DMS153 (cell line): Measurements from ENCODE around the gene ASIP.
"Not testable (repeated sequence)": the region's sequence is repeated elsewhere in the genome, so short reads cannot be mapped to it uniquely, and the experiment has no call there.

Experiments used
- DNase-seq: peaks from one replicate; lab custom pipeline; 2025; lab: John Stamatoyannopoulos, UW

The ASIP gene

DNA sequence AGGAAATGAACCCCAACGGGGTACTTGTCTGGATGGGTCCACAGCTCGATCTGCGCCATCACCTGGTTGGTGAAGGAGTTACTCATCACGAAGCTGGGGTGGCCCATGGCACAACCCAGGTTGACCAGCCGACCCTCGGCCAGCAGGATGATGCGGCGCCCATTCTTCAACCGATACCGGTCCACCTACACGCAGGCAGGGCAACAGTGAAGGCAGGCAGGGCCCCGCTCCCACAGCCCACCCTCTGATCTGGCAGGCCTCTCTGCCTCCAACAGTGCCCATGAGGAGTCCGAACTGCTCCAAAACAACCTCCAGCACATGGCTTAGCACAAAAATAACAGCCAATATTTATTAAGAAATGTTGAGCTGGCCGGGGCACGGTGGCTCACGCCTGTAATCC lies 44.2 kb downstream of the ASIP start:
- no peak for DNase-seq

DNA sequence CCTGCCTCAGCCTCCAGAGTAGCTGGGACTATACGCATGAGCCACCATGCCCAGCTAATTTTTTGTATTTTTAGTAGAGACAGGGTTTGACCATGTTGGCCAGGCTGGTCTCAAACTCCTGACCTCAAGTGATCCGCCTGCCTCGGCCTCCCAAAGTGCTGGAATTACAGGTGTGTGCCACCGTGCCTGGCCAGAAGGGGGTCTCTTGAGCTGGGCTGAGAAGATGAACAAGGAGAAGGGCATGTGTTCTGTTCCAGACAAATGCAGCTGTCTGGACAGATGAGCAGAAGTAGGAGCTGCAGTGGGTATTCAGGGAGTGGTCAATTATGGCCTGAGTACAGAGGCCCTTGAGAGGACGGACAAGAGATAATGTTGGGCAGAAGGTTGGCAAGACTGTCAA lies 46.3 kb downstream of the ASIP start:
- not testable (repeated sequence) for DNase-seq

DNA sequence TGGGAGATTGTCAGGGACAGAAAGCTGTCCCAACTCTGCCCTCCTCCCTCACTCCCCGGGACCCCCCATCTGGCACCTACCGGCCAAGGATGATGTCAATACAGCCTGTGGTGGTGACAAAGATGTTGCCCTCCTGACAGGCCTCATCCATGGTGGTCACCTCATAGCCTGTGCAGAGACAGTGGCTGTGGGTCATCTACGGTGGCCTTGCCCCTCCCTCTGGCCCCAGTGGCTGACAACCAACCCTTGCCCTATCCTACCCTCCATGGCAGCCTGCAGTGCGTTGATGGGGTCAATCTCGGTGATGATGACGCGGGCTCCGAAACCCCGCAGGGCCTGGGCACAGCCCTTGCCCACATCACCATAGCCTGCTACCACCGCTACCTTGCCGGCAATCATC lies 49.2 kb downstream of the ASIP start:
- DNase-seq, result no peak

DNA sequence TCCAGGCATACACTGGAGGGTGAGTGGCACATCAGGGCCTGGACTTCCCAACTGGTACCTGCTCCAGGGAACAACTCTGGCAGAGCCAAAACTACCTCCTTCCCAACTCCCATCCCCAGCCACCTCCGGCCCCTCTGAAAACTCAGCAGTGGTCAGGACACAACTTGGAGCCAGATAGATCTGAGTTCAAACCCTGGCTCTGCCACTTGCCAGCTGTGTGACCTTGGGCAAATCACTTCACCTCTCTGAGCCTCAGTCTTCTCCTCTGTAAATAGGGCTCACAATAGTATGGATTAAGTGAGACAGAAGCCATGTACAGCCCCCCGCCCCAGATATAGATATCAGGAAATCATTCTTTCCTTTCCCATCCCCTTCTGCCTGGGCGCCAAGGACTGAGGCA lies 51.3 kb downstream of the ASIP start:
- no peak for DNase-seq

DNA sequence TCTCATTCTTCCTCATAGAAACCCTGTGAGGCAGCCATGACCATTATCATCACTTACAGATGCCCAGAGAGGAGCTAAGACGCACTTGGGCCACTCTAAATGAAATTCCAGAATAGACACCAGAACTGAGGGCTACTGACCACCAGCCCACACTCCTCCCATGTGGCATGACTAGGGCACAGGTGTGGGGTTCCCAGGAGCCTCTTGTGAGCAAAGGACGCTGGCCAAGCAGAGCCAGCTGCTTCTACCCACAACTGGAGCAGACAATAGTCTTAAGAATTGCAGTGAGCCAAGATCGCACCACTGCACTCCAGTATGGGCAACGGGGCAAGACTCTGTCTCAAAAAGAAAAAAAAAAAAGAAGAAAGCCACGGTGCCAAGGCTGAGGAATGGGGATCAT lies 51.9 kb downstream of the ASIP start:
- no peak for DNase-seq

DNA sequence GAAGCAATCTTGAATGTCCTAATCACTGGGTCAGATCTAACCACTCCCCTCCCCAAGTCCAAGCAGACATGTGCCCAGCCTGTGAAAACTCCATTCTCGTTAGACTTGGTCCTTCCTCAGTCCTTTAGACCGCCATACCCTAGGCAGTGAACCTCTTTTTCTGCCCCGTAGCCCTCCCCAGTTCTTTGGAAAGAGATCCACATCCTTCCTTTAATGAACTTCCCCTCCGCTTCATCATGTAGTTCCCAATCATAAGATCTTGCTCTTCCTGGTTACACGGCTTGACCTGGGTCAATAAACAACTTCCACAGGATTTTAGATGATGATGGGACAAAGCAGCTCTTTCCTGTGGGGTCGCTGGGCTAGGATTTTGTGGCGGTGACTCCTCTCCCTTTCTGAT lies 52.4 kb downstream of the ASIP start:
- no peak for DNase-seq

DNA sequence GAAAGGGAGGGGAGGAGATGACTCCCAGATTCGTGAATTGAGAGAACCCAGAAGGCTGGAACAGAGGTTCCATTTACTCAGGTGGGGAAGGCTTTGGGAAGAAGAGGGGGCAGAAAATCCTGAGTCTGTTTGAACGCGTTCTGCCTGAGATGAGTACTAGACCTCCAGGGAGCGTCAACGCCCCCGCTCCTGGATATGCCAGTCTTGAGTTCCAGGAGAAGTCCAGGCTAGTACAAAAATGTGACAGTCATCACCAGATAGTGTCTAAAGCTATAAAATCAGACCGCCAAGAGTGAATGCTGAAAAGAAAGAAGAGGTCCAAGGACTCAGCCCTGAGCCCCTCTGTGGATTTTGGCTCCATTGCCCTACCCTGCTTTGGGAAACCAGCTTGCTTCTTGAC lies 53.3 kb downstream of the ASIP start:
- DNase-seq, result no peak

DNA sequence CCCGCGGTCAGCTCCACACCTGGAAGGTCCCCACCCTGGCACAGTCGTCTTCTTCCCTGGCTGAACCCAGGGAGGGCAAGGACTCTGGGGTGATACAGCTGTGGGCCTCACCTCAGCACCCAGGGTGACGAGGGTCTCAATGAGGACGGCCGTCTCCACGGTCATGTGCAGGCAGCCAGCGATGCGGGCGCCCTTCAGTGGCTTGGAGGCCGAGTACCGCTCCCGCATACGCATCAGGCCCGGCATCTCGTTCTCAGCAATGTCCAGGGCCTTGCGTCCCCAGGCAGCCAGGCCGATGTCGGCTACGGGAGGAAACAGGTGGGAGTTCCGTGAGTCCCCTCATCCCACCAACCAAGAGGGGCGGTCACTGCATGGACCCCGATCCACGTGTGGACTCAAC lies 54.1 kb downstream of the ASIP start:
- DNase-seq, result no peak

DNA sequence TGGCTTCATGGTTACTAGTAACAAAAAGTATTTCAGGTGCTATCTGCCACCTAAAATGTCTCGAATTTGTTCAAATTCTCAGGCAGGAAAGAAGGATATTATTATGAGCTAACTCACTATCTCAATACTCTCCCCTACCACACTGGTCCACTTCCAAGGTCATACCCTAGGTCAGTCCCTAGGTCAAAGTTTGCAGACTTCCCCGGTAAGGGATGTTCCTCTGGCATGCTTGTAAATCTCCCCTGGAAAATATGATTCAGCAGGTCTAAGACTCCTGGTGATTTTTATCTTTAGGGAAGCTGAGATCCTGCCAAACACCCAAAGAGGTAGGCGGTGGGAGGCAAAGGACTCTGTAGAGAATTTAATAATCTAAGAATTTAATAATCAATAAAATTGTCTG lies 55.2 kb downstream of the ASIP start:
- DNase-seq, result no peak

DNA sequence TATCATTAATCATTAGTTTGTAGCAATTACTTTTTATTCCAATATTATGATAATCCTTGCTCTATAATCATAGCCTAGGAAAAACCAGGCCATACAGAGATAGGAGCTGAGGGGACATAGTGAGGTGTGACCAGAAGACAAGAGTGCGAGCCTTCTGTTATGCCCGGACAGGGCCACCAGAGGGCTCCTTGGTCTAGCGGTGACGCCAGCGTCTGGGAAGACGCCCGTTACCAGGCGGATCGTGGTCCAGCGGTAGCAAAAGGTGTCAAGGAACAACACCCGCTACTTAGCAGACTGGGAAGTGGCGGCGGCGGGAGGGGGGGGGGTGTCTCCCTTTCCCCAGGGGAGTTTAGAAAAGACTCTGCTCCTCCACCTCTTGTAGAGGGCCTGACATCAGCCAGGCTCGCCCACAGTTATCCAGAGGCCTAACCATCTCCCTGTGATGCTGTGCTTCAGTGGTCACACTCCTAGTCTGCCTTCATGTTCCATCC lies 57.1 kb downstream of the ASIP start:
- DNase-seq, result not testable (repeated sequence)

DNA sequence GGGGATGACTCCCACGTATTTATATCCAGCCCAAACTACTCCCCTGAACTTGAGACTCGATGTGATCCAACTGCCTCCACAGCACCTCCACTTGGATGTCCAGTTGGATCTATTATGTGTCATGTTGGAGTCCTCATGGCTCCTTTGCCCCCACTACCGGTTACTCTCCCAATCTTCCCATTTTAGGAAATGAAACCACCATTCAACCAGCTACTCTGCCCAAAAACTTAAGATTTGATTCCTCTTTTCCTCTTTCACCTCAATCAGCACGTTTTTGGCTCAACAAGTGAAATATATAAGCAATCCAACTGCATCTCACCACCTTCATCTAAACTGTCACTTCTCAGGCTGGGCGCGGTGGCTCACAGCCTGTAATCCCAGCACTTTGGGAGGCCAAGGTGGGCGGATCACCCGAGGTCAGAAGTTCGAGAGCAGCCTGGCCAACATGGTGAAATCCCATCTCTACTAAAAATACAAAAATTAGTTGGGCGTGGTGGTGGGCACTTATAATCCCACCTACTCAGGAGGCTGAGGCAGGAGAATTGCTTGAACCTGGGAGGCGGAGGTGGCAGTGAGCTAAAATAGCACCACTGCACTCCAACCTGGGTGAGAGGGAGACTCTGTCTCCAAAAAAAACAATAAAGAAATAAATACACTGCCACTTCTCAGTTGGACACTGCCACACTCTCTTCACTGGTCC lies 58.5 kb downstream of the ASIP start:
- DNase-seq, result no peak

DNA sequence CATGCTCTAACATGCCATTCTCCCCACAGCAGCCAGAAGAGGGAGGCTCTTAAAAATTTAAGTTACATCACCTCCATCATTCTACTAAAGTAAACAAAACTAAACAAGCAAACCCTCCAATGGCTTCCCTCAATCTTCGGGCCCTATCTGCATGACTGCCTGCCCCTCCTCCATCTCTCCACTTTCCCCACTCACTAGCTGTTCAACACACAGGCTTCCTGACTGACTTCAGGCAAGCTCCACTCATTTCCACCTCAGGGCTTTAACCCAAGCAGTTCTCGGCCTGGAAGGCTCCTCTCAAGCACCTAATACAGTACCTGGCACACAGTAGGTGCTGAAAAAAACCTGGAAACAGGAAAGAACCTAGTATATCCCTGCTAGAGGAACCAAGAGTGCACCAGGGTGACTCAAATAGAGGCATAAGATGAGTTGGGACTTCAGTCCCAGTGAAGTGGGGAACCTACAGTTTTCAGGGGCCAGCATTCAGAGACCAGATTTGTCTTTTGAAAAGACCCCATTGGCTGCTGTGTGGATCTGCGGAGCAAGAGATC lies 59.1 kb downstream of the ASIP start:
- peak; percentile 25 for DNase-seq

DNA sequence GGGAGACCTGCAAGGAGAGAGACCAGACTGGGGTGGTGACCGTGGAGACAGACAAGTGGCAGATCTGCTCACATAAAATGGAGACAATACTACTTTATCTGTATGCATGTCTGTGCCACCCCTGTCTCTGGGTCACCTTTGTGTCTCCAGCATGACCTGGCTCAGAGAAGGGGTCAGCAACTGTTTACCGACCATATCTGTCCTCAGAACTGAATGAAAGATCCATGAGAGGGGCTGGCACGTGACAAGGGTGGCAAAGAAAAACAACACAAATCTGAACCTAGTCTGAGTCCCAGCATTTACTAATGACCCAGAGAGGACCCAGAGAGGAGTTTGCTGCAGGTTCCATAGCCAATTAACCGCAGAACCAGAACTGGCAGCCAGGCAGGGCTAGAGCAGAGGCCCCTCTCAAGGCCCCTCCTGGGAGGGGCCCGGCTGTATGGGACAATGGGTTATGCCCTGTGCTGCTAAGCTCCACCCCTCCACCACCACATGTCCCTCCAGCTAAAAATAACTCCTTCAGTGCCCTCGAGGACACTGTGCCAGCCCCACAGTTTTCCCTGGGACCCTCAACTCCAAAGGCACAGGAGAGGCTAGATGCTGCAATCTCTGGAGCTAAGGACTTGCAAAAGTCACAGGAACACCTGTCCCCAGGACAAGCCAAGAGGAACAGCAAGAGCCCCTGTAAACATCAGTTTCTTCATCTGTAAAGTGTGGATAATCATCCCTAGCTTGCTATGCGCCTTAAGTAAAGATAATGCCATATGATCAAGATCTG lies 59.8 kb downstream of the ASIP start:
- no peak for DNase-seq

DNA sequence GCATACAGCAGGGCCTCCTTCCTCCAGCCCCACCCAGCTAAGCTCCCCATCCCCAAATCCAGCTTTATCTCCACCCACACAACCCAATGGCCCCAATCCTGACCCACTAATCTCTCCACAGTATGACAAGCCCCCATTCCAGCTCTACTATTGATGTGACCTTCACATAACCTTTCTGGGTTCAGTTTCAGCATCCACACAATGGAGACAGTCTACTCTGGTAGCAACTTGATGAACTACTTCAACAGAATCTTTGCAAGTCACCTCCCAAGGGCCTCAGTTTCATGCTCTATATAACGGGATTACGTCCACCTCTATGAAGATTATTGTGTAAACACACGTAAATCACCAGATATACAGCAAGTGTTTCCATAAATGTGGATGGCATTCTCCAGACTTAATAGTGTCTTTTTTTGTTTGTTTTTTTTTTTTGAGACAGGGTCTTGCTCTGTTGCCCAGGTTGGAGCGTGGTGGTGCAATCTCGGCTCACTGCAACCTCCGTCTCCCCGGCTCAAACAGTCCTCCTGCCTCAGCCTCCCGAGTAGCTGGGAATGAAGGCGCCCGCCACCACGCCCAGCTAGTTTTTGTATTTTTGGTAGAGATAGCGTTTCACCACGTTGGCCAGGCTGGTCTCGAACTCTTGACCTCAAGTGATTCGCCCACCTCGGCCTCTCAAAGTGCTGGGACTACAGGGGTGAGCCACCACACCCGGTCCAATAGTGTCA lies 60.5 kb downstream of the ASIP start:
- no peak for DNase-seq

DNA sequence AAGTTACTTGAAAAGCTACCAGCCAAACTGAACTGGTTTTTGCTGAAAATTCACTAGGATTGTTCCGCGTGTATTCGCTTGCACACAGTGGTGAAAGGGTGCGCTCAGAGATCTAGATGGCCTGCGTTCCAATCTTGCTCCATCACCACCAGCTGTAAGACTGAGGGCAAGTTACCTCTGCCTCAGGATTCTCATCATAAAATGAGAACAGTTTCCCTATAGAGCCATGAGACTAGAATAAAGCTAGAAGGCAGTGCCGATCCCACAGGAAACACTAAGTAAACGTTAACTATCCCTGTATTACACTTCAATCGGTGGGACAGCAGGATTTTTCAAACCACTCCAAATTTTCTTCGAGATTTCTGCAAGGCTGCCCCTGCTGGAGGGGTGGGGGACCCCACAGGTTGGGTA lies 61.1 kb downstream of the ASIP start:
- DNase-seq, result no peak

DNA sequence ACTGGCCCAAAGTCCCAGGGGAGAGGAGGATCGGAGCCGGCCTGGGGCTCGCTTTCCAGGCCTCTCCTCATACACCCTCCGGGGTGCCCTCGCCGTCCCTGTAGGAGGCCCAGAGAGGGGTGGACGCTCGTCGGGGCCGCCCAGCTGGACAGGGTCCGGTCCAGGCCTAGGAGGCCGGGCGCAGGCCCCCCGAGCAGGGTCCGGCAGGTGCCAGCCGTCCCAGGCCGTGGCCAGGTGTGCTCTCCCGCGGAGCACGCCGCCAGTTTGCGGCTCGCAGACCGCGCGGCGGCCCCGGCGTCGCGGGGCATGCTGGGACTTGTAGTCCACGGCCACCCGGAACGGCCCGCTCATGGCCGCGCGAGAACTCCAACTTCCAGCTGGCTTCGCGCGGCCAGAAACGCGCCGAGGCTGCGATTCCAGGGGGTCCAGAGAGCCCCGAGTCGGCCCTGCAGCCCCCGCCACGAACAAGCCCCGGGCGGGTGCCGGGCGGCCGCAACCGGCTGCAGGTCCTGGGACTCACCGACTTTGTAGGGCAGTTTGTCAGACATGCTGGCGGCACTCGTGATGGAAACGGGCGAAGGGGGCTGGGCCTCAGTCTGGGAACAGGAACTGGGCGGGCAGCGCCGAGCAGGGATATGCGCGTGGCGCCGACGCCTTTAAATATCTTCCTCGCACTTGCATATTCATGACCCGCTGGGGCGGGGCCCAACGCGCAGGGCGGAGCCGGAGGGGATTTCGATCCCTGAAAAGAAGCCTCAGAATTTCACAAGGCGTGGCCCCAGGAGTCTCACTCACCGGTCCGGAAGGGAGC lies 61.7 kb downstream of the ASIP start, which contains the start of gene AHCY:
Gene AHCY (minus strand): TSS at position 633 of the 811 bp plus-strand sequence. CDS start 85 bp downstream, at position 548.
- DNase-seq, result peak; percentile 92

DNA sequence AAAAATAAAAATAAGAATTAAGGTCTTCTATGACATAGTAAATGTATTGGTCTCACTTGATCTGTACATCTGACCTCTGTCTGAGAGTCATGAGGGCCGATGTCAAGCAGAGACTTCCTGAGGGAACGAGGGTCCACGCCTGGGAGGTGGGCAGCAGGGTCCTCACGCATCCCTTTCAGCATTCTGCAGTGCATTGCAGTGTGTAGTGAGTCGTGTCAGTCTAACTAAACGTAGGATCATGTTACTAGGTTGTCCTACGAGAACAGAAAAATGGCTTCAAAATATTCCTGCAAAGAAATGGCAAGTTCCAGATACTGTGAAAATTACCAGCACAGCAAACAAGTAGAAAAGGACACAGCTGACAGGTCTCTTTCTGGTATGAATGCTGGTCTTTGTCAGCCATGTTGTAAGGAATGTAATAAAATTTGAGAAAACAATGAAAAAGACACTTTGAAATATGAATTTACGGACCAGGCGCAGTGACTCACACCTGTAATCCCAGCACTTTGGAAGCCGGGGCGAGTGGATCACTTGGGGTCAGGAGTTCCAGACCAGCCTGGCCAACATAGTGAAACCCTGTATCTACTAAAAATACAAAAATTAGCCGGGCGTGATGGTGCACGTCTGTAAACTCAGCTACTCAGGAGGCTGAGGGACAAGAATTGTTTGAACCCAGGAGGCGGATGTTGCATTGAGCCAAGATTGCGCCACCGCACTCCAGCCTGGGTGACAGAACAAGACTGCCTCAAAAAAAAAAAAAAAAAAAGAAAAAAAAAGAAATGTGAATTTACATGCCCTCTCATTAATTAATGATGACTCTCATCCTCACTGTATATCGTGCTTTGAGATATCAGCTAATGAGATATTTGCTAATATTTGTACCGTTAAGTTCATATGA lies 64.4 kb downstream of the ASIP start:
- DNase-seq, result no peak

DNA sequence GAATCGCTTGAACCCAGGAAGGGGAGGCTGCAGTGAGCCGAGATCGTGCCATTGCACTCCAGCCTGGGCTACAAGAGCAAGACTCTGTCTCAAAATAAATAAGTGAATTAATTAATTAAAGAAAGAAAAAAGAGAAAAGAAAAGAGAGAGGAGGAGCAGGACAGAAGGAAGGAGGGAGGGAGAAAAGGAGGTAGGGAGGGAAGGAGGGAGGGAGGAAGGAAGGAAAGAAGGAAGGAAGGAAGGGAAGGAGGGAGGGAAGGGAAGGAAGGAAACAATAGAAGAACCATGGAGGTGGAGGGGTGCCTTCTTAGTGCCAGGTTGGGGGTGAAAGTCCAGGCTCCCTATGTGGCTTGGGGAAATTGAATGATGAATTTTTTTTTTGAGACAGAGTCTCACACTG lies 68.5 kb downstream of the ASIP start:
- DNase-seq, result no peak

DNA sequence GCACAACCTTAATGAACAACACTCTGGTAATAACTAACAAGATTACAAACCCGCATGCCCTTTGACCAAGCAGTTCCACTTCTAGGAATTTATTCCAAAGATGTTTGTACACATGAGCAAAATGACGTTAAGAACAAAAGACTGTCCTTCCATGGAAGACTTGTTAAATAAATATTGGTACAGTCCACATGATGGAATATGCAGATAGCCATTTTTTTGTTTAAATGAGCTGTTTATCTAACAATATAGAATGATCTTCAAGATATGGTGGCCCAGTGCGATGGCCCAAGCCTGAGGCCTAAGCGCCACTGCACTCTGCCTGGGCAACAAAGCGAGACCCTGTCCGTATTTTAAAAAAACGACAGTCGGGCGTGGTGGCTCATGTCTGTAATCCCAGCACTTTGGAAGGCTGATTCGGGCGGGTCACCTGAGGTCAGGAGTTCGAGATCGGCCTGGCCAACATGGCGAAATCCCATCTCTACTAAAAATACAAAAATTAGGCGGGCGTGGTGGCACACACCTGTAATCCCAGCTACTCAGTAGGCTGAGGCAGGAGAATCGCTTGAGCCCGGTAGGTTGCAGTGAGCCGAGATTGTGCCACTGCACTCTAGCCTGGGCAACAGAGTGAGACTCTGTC lies 69.4 kb downstream of the ASIP start:
- DNase-seq, result no peak
